ENCODE data around the gene ADTRP. TPM values are rescaled to one million over a fixed set of nuclear protein-coding genes. Genes with fewer than 3 reads are reported as not detected.
A peak's percentile ranks its signal among the peaks of the same experiment; 100 is the strongest.

The ADTRP gene
- total and polyA plus RNA-seq, 8 donors, result 0.09 to 0.44 (median 0.24) TPM; not detected in 3

- no peak for TF ChIP-seq CTCF (IDR thresholded peaks at IDR 0.05)
- intact Hi-C loops (cut with DNase I), result no loop called here
- ATAC-seq (peak in 2 of 4 donors; percentile 22 to 55), DNase-seq (no peak), FAIRE-seq (no peak)
- Histone ChIP-seq H3K36me3 (no peaks in the 10 kb centered on the region), H3K27me3 (no peaks in the 10 kb centered on the region), H3K9me3 (no peaks in the 10 kb centered on the region), H3K4me1 (peaks cover 35 to 65% (median 41%) of the 10 kb centered on the region in 3 donors), H3K4me3 (no peak overlapping the region), H3K27ac (peak overlapping the region in 3 of 4 donors; percentile 38 to 74 (median 70))
- WGBS, 2 donors, result 31 to 34% methylated on average over 4 of the region's 4 CpGs
These were observed 15.7 kb downstream of the ADTRP start for GRCh38 chr6:11762794-11763459.

GRCh38 chr6:11761744-11762620 is 16.6 kb downstream of the ADTRP start:
- H3K4me3 ChIP-seq, result no peak overlapping the region
- H3K27me3 ChIP-seq, result no peaks in the 10 kb centered on the region
- intact Hi-C loops (cut with DNase I), result no loop called here
- DNase-seq (no peak), ATAC-seq (no peak), FAIRE-seq (no peak)
- WGBS, 2 donors, result 53 to 54% methylated on average over 4 of the region's 4 CpGs
- no peak for TF ChIP-seq CTCF (IDR thresholded peaks at IDR 0.05)
- peaks cover 33 to 57% (median 35%) of the 10 kb centered on the region in 3 donors for H3K4me1 ChIP-seq
- no peaks in the 10 kb centered on the region for H3K36me3 ChIP-seq
- peak overlapping the region in 2 of 4 donors; percentile 70 to 74 for H3K27ac ChIP-seq
- no peaks in the 10 kb centered on the region for H3K9me3 ChIP-seq

DNA sequence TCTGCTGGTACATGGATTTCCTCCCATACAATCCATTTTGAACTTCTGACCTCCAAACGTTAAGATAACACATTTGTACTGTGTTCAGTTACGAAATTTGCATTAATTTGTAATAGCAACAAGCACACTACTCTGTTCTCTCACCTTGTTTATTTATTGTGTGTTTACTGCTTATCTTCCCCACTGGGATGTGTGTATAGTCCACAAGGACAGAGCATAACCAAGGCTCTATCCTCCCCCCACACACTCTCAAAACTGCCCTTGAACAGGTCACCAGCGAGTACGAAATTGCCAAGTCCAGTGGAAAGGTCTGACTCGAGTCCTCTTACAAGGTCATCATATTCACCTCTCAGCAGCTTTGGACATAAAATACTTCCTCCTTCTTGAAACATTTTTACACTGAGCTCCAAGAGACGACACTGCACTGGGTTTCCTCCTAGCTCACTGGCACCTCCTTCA is 18.6 kb downstream of the ADTRP start:
- ATAC-seq (peak; percentile 26 to 55 (median 38)), DNase-seq (no peak), FAIRE-seq (no peak)
- peaks cover 27 to 42% (median 27%) of the 10 kb centered on the region in 3 donors for H3K4me1 ChIP-seq
- WGBS, 2 donors, result 11 to 17% methylated on average over 6 of the region's 6 CpGs
- H3K27ac ChIP-seq, result peak overlapping the region in 1 of 4 donors; percentile 56
- intact Hi-C loops (cut with DNase I), result no loop called here
- no peak for TF ChIP-seq CTCF (IDR thresholded peaks at IDR 0.05)
- no peaks in the 10 kb centered on the region for H3K36me3 ChIP-seq
- no peak overlapping the region for H3K4me3 ChIP-seq
- H3K27me3 ChIP-seq, result no peaks in the 10 kb centered on the region
- no peaks in the 10 kb centered on the region for H3K9me3 ChIP-seq

- ATAC-seq, result no peak
- intact Hi-C loops (cut with DNase I), result no loop called here
- FAIRE-seq, result no peak
- Histone ChIP-seq H3K27ac (no peak overlapping the region), H3K27me3 (no peaks in the 10 kb centered on the region), H3K36me3 (no peaks in the 10 kb centered on the region), H3K4me3 (no peak overlapping the region), H3K4me1 (peaks cover 19 to 34% (median 25%) of the 10 kb centered on the region in 3 donors), H3K9me3 (no peaks in the 10 kb centered on the region)
- no peak for TF ChIP-seq CTCF (IDR thresholded peaks at IDR 0.05)
- WGBS, 2 donors, result 83 to 84% methylated on average over 4 of the region's 4 CpGs
- no peak for DNase-seq
These were observed 19.7 kb downstream of the ADTRP start for GRCh38 chr6:11758878-11759277.
